Mesothelial cell of epicardium (in vitro differentiated cells): ENCODE results near the gene GGPS1. TPM values are rescaled to one million over a fixed set of nuclear protein-coding genes. Genes with fewer than 3 reads are reported as not detected.
"Not testable (repeated sequence)": the region's sequence is repeated elsewhere in the genome, so short reads cannot be mapped to it uniquely, and the experiment has no call there.

ENCODE experiments used
- DNase-seq, 2 experiments: peaks; one replicate each; pipeline ENCODE4 v3.0.0; 2021; ENCODE audit warnings: low spot score in 2 of 2; ENCODE audit not compliant: unreplicated experiment in 2 of 2
- H3K27ac Mint-ChIP-seq: 2 replicates; pipeline ENCODE4 v1.8.0; 2021; ENCODE audit warnings: mixed read lengths
- H3K27me3 Mint-ChIP-seq: 2 replicates; pipeline ENCODE4 v1.8.0; 2021; ENCODE audit warnings: low read depth, mixed read lengths
- H3K36me3 Mint-ChIP-seq: 2 replicates; pipeline ENCODE4 v1.8.0; 2021; ENCODE audit warnings: mixed read lengths
- H3K4me1 Mint-ChIP-seq: 2 replicates; pipeline ENCODE4 v1.8.0; 2021; ENCODE audit warnings: mixed read lengths
- H3K4me3 Mint-ChIP-seq: 2 replicates; pipeline ENCODE4 v1.8.0; 2021; ENCODE audit warnings: mild to moderate bottlenecking, moderate library complexity, mixed read lengths
- H3K9me3 Mint-ChIP-seq: 2 replicates; pipeline ENCODE4 v1.8.0; 2021; ENCODE audit warnings: mixed read lengths
- CTCF ChIP-seq: fragments of 200-600 bp; sonication (generic); IDR thresholded peaks from one replicate; pipeline ENCODE4 v1.5.0; 2021; ENCODE audit warnings: antibody characterized with exemption; ENCODE audit not compliant: unreplicated experiment
- total RNA-seq: library from RNA; stranded (reverse); gene quantifications from 3 replicates; pipeline ENCODE4 v1.2.1, GENCODE V29; 2021

Gene GGPS1
- 25.9 to 37.8 TPM (median 30.2 TPM) in 3 replicates for total RNA-seq

DNA sequence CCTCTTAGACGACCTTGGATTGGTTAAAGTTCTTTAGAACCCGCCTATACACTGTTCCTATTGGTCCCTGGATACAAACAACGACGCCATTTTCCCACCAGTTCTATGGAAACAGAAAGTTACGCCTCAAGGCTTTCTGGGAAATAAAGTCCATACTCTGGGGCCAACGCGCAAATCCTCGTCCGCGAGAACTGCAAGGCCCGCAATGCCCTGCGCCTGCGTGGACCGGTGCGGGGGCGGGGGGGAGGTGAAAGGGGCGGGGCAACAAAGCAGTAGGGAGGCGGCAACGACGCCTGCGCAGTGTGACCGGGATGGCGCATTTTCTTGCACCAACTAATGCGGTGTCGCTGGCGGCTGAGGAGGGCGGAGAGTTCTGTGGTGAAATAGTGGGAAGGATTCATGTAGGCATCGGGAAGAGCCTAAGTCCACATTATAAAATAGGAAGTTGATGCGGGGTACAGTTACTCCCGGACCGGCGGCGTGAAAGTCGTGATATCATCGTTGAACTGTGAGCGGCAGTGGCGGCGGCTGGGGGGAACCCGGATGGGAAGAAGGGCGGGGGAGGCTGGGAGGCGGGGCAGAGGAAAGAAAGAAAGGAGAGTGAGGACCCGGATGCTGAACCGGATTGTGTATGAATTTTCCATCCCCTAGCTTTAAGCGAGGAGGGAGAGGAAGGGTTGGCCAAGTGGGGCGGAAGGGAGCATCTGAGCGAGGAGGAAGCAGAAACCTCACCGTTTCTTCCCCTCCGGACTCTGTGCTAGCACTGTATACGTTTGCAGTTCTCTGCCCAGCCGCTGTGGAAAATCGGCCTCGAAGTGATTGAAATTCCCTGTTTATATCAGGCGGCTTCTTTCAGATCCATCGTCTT lies at the start of gene GGPS1:
Gene GGPS1, plus strand, starts transcription at position 300 of the 868 bp plus-strand sequence. CDS start 6,695 bp downstream, outside the sequence.
- no peaks in the 10 kb centered on the region for H3K27me3 Mint-ChIP-seq
- peak; percentile 97 to 98 for DNase-seq
- no peaks in the 10 kb centered on the region for H3K9me3 Mint-ChIP-seq
- H3K27ac Mint-ChIP-seq = no peak within 1 kb of the TSS
- no peak for TF ChIP-seq CTCF
- no peak within 1 kb of the TSS for H3K4me3 Mint-ChIP-seq
- H3K36me3 Mint-ChIP-seq = no peaks in the 10 kb centered on the region
- peaks cover 30% of the 10 kb centered on the region for H3K4me1 Mint-ChIP-seq

DNA sequence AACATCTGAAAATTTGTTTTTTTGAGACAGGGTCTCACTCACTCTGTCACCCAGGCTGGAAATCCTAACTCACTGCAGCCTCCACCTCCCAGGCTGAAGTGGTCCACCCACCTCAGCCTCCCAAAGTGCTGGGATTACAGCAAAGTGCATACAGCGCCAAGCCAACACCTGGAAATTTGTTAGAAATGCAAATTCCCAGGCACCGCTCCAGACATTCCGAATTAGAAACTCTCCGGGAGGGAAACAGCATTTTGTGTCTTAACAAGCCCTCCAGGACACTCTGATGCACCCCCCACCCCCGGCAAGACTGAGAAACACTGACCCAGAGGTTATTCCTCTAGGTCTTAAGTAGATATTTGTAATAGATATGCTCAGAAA lies 49.5 kb upstream of the GGPS1 start:
- peaks cover 24% of the 10 kb centered on the region for H3K4me1 Mint-ChIP-seq
- H3K4me3 Mint-ChIP-seq = no peak overlapping the region
- no peak for TF ChIP-seq CTCF
- H3K9me3 Mint-ChIP-seq = no peaks in the 10 kb centered on the region
- no peak overlapping the region for H3K27ac Mint-ChIP-seq
- H3K27me3 Mint-ChIP-seq = no peaks in the 10 kb centered on the region
- H3K36me3 Mint-ChIP-seq = no peaks in the 10 kb centered on the region
- DNase-seq = no peak

GRCh38 chr1:235279694-235280093 lies 48.7 kb upstream of the GGPS1 start:
- peaks cover 24% of the 10 kb centered on the region for H3K4me1 Mint-ChIP-seq
- no peaks in the 10 kb centered on the region for H3K36me3 Mint-ChIP-seq
- no peak for TF ChIP-seq CTCF
- H3K4me3 Mint-ChIP-seq = no peak overlapping the region
- no peaks in the 10 kb centered on the region for H3K27me3 Mint-ChIP-seq
- H3K9me3 Mint-ChIP-seq = no peaks in the 10 kb centered on the region
- peak overlapping the region; percentile 3 for H3K27ac Mint-ChIP-seq
- DNase-seq = no peak

GRCh38 chr1:235280467-235280866 lies 47.9 kb upstream of the GGPS1 start:
- peaks cover 21% of the 10 kb centered on the region for H3K4me1 Mint-ChIP-seq

GRCh38 chr1:235283636-235284035 lies 44.7 kb upstream of the GGPS1 start:
- DNase-seq, H3K4me3 Mint-ChIP-seq, H3K36me3 Mint-ChIP-seq, H3K9me3 Mint-ChIP-seq, H3K27me3 Mint-ChIP-seq, H3K27ac Mint-ChIP-seq: not testable (repeated sequence)
- peaks cover 19% of the 10 kb centered on the region for H3K4me1 Mint-ChIP-seq

More at GRCh38 chr1:235280467-235280866, 47.9 kb upstream of the GGPS1 start:
- no peaks in the 10 kb centered on the region for H3K27me3 Mint-ChIP-seq
- H3K27ac Mint-ChIP-seq = no peak overlapping the region
- H3K4me3 Mint-ChIP-seq = no peak overlapping the region
- no peak for TF ChIP-seq CTCF
- DNase-seq = no peak
- H3K36me3 Mint-ChIP-seq = no peaks in the 10 kb centered on the region
- peaks cover 2% of the 10 kb centered on the region for H3K9me3 Mint-ChIP-seq

DNA sequence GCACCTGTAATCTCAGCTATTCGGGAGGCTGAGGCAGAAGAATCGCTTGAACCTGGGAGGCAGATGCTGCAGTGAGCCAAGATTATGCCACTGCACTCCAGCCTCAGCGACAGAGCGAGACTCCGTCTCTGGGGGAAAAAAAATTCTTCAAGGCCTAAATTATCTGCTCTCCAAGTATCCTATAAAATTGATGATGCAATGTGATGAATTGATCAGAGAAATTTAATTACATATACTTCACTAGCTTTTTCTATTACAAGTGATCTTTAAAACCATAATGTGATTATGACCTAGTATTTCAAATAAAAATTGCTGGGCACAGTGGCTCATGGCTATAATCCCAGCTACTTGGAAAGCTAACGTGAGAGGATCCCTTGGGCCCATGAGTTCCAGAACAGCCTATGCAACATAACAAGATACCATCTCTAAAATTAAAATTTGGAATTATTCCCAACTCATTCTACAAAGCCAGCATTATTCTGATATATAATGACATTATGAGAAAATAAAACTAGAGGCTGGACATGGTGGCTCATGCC lies 44.1 kb upstream of the GGPS1 start:
- no peak overlapping the region for H3K4me3 Mint-ChIP-seq
- H3K36me3 Mint-ChIP-seq = no peaks in the 10 kb centered on the region
- no peak overlapping the region for H3K27ac Mint-ChIP-seq
- peaks cover 3% of the 10 kb centered on the region for H3K9me3 Mint-ChIP-seq
- DNase-seq = no peak
- H3K4me1 Mint-ChIP-seq = peaks cover 17% of the 10 kb centered on the region
- no peaks in the 10 kb centered on the region for H3K27me3 Mint-ChIP-seq
- no peak for TF ChIP-seq CTCF
